Colon (tissue), 2 donors: ENCODE data around the gene CFAP47.

Source experiments
- FAIRE-seq: peaks from 2 replicates; lab custom pipeline; 2012; peaks lifted over from hg19 to GRCh38; lab: Jason Lieb, UNC
- donor health status: control.
- donor health status: control.

Gene CFAP47

DNA sequence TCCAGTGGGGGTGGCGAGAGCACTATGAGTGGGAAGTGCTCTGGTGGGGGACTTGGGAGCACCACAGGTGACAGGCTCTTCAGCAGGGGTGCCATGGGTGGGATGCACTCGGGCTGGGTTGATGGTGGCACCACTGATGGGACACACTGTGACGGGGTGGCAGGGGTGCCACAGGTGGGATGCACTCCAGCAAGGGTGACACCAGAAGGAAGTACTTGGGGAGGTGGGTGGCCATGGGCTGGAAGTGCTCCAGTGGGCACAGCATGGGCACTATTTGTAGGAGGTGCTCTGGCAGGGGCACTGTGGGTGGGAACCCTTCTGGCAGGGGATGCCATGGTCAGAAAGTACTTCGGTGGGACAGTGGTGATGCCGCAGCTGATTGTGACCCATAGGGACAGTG, 346.6 kb downstream of the CFAP47 start:
- FAIRE-seq = no peak

GRCh38 chrX:36310136-36310535, 390.6 kb downstream of the CFAP47 start:
- FAIRE-seq = no peak

- FAIRE-seq = no peak
Observed at GRCh38 chrX:36314303-36314702, 394.8 kb downstream of the CFAP47 start.

DNA sequence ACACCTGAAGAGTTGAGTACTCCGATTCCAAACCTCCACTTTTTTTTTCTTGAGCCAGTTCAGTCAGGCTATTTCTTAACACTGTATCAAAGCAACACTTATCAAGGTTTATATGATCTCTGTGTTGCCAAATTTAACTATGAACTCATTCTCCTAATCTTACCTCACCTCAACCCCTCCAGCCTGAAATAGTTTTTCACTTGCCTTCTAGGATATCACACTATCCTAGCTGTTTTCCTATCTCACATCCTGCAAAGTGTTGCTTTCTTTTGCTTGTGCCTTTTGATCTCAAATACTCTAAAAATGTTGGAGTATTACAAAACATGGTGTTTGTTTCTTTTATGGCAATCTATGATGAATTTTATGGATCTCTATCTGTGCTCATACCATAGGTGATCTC, 415.0 kb downstream of the CFAP47 start:
- no peak for FAIRE-seq

DNA sequence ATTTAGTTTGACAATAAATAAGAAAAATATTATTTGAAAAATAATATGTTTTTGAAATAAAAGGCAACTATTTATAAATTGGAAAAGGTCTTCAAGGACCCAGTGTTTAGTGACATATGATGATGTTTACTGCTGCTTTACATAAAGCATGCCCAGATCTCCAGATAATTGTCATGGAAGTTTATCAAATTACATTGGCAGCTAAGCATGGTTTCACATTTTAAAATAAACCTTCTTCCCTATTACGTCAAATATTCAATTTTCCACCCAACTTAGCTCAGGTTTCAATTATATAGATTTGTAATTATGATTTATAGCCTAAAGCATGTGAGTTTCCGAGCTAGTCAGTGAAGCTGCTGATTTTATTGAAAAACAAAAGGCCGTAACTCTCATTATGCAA, 417.2 kb downstream of the CFAP47 start:
- no peak for FAIRE-seq

- FAIRE-seq = no peak
Observed at GRCh38 chrX:36344301-36344700, 424.8 kb downstream of the CFAP47 start.

GRCh38 chrX:36348509-36348908, 429.0 kb downstream of the CFAP47 start:
- FAIRE-seq = peak; percentile 58

- FAIRE-seq = no peak
Observed at GRCh38 chrX:36357855-36358254, 438.3 kb downstream of the CFAP47 start.

DNA sequence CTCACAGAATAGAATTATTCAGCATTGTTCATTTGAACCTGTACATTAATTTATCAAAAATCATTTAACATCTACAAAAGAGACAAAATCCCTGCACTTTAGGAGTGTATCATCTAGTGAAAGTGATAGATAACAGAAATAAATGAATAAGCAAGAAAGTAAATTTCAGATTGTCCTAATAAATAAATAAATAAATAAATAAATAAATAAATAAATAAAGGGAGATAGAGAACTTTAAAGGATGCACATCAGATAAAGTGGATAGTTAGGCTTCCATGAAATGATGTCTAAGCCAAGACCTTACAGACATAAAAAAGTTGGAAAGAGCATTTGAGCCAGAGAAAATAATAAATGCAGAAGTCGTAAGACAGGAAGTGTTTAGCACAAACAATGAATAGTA, 444.7 kb downstream of the CFAP47 start:
- FAIRE-seq = no peak

DNA sequence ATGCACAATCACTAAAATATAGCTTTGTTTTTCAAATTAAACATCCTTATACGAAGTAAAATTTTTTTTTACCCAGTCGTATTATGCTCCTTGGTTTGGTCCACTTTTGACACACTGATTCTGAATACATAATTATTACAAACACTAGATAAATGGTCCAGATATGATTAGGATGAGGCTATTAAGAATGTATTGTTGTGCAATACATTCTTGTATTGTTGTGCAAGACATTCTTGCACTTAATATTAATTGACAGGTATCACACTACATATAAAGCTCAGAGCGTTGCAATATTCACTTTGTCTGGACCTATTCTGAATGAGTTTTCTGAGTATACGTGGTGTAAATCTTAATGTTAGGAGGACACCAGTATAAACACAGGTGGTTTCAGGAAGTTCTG, 464.0 kb downstream of the CFAP47 start:
- no peak for FAIRE-seq

DNA sequence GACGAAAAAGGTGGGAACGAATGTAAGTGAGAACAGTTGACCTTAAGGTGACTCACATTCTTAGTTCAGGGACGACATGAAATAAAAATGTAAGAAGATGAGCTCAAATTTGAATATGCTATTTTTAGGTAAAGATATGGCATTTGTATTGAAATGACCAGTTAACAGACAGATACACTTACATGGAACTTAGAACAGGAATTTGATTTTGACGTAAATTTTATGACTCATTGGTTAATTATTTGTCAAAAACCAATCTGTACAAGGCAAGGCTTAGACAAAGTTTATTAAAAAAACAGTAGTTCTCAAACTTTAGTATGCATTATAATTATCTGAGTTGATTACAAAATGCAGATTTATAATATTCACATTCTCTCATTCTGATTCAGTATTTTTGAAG, 469.4 kb downstream of the CFAP47 start:
- FAIRE-seq = peak; percentile 55

- no peak for FAIRE-seq
Observed at GRCh38 chrX:36401774-36402173, 482.2 kb downstream of the CFAP47 start.

GRCh38 chrX:36407836-36408235, 488.3 kb downstream of the CFAP47 start:
- no peak for FAIRE-seq

DNA sequence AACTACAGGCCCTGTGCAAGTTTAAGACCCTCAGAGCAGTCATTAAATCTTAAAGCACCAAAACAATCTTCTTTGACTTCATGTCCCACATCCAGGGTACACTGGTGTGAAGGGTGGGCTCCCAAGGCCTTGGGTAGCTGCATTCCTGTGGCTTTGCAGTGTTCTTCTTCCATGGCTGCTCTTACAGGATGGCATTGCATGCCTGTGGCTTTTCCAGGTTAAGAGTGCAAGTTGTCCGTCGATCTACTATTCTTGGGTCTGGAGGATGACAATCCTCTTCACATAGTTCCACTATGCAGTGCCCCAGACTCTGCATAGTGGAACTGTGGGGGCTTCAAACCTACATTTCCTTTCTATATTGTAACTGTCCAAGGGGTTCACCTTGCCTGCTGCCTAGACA, 494.5 kb downstream of the CFAP47 start:
- no peak for FAIRE-seq

DNA sequence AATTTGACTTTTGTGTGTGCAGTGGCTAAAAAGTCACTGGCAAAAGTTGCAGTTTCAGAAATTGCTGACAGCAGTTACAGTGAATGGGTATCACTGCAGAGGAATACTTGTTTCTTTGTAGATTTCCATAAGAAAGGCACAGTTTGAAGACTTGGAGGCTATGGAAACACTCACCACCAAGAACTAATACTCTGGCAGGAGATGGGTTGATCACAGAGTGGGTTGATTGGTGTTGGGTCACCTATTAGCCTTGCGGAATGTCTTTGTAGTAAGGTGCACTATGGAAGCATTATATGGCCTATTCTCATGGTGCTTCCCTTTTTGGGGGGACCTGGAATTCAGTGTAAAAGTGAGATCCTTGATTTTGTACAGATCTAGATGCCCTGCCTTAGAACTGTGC, 502.8 kb downstream of the CFAP47 start:
- no peak for FAIRE-seq

GRCh38 chrX:36431819-36432218, 512.3 kb downstream of the CFAP47 start:
- no peak for FAIRE-seq

- FAIRE-seq = no peak
Observed at GRCh38 chrX:36434522-36434921, 515.0 kb downstream of the CFAP47 start.
